HEK293 (cell line): ENCODE data around the gene CAMTA2.

Source experiments
- CTCF ChIA-PET: fragments of 350-600 bp; formaldehyde crosslinking; extraction: SDS; loops from one replicate; lab custom pipeline; 2021; ENCODE audit warnings: antibody characterized with exemption; lab: Yijun Ruan, JAX
- POLR2A ChIA-PET: fragments of 300-600 bp; formaldehyde crosslinking; extraction: SDS; loops from one replicate; lab custom pipeline; 2020; ENCODE audit warnings: antibody characterized with exemption, inconsistent platforms; lab: Yijun Ruan, JAX
- H3K27ac ChIP-seq: fragments of 200-500 bp; sonication (Bioruptor generic); 2 replicates; pipeline ENCODE4 v1.5.1; 2014; ENCODE audit warnings: low read depth, low read length, control low read depth, inconsistent platforms; ENCODE audit errors: extremely low read depth
- H3K36me3 ChIP-seq, 2 experiments: fragments of 200-500 bp in 1 of 2; sonication (Bioruptor generic) in 1 of 2; 1 replicate in 1 of 2; 2 replicates in 1 of 2; pipeline ENCODE4 v1.5.1; 2014 to 2017; ENCODE audit warnings: inconsistent platforms in 2 of 2, low read length in 2 of 2; ENCODE audit not compliant: control insufficient read depth in 2 of 2, insufficient read depth in 1 of 2
- H3K4me1 ChIP-seq: fragments of 200-500 bp; sonication (Bioruptor generic); 2 replicates; pipeline ENCODE4 v1.5.1; 2014; ENCODE audit warnings: mild to moderate bottlenecking, low read length, inconsistent platforms; ENCODE audit not compliant: control insufficient read depth, insufficient read depth
- H3K4me3 ChIP-seq: 2 replicates; pipeline ENCODE4 v1.5.1; 2011; ENCODE audit warnings: low read depth, mild to moderate bottlenecking, control low read depth, low read length, moderate library complexity
- H3K9me3 ChIP-seq: fragments of 200-500 bp; sonication (Bioruptor generic); 2 replicates; pipeline ENCODE4 v1.5.1; 2014; ENCODE audit warnings: low read depth, low read length, inconsistent platforms; ENCODE audit not compliant: control insufficient read depth, insufficient read depth
- AEBP2 ChIP-seq: fragments of 450-650 bp; formaldehyde crosslinking; IDR thresholded peaks from 2 replicates; pipeline ENCODE4 v1.5.1; 2016; ENCODE audit warnings: missing biosample characterization, missing genetic modification characterization, borderline replicate concordance
- BCL11B ChIP-seq: fragments of 450-650 bp; formaldehyde crosslinking; IDR thresholded peaks from 2 replicates; pipeline ENCODE4 v1.5.1; 2016; ENCODE audit warnings: low read depth, missing biosample characterization, missing genetic modification characterization
- KLF16 ChIP-seq: fragments of 450-650 bp; formaldehyde crosslinking; IDR thresholded peaks from 2 replicates; pipeline ENCODE4 v1.5.1; 2017; ENCODE audit warnings: missing biosample characterization, missing genetic modification characterization
- PRDM10 ChIP-seq: fragments of 450-650 bp; formaldehyde crosslinking; IDR thresholded peaks from 2 replicates; pipeline ENCODE4 v1.5.1; 2016; ENCODE audit warnings: missing biosample characterization, missing genetic modification characterization
- SP2 ChIP-seq: fragments of 450-650 bp; formaldehyde crosslinking; IDR thresholded peaks from 2 replicates; pipeline ENCODE4 v1.5.1; 2016; ENCODE audit warnings: missing biosample characterization, missing genetic modification characterization
- SP7 ChIP-seq: fragments of 450-650 bp; formaldehyde crosslinking; IDR thresholded peaks from 2 replicates; pipeline ENCODE4 v1.5.1; 2016; ENCODE audit warnings: missing biosample characterization, missing genetic modification characterization
- TRIM28 ChIP-seq: IDR thresholded peaks from 2 replicates; pipeline ENCODE4 v1.6.1; 2011; ENCODE audit warnings: low read length, control low read depth, borderline replicate concordance
- YY1 ChIP-seq: fragments of 450-650 bp; formaldehyde crosslinking; IDR thresholded peaks from 2 replicates; pipeline ENCODE4 v1.5.1; 2018; ENCODE audit warnings: missing biosample characterization, missing genetic modification characterization
- ZIC2 ChIP-seq: fragments of 450-650 bp; formaldehyde crosslinking; IDR thresholded peaks from 2 replicates; pipeline ENCODE4 v1.5.1; 2016; ENCODE audit warnings: missing biosample characterization, missing genetic modification characterization
- ZNF184 ChIP-seq: fragments of 450-650 bp; IDR thresholded peaks from 2 replicates; pipeline ENCODE4 v1.5.1; 2018; ENCODE audit warnings: missing biosample characterization, mild to moderate bottlenecking, missing genetic modification characterization
- ZNF223 ChIP-seq: fragments of 450-650 bp; formaldehyde crosslinking; IDR thresholded peaks from 2 replicates; pipeline ENCODE4 v1.5.1; 2016; ENCODE audit warnings: missing biosample characterization, missing genetic modification characterization
- ZNF335 ChIP-seq: fragments of 450-650 bp; formaldehyde crosslinking; conservative IDR thresholded peaks from 2 replicates; pipeline ENCODE4 v1.5.1; 2016; ENCODE audit warnings: missing biosample characterization, missing genetic modification characterization
- ZNF416 ChIP-seq: fragments of 450-650 bp; formaldehyde crosslinking; IDR thresholded peaks from 2 replicates; pipeline ENCODE4 v1.5.1; 2016; ENCODE audit warnings: missing biosample characterization, missing genetic modification characterization
- ZNF548 ChIP-seq: fragments of 450-650 bp; formaldehyde crosslinking; IDR thresholded peaks from 2 replicates; pipeline ENCODE4 v1.5.1; 2016; ENCODE audit warnings: missing biosample characterization, missing genetic modification characterization
- ZNF664 ChIP-seq: fragments of 450-650 bp; formaldehyde crosslinking; IDR thresholded peaks from 2 replicates; pipeline ENCODE4 v1.5.1; 2016; ENCODE audit warnings: missing biosample characterization, missing genetic modification characterization
- ZNF707 ChIP-seq: fragments of 450-650 bp; formaldehyde crosslinking; IDR thresholded peaks from 2 replicates; pipeline ENCODE4 v1.5.1; 2016; ENCODE audit warnings: missing biosample characterization, missing genetic modification characterization
- ZSCAN4 ChIP-seq: fragments of 450-650 bp; formaldehyde crosslinking; IDR thresholded peaks from 2 replicates; pipeline ENCODE4 v1.5.1; 2017; ENCODE audit warnings: missing biosample characterization, missing genetic modification characterization
- TF ChIP-seq, protein P1 (sequence below): fragments of 450-650 bp; formaldehyde crosslinking; IDR thresholded peaks from 2 replicates; pipeline ENCODE4 v1.5.1; 2016; ENCODE audit warnings: missing biosample characterization, missing genetic modification characterization
- TF ChIP-seq, protein P2 (sequence below): fragments of 450-650 bp; formaldehyde crosslinking; conservative IDR thresholded peaks from 2 replicates; pipeline ENCODE4 v1.5.1; 2016; ENCODE audit warnings: low read depth, missing biosample characterization, missing genetic modification characterization
- TF ChIP-seq, protein P3 (sequence below): fragments of 450-650 bp; formaldehyde crosslinking; IDR thresholded peaks from 2 replicates; pipeline ENCODE4 v1.5.0; 2017; ENCODE audit warnings: missing biosample characterization, missing genetic modification characterization, borderline replicate concordance

The CAMTA2 gene

GRCh38 chr17:4986951-4987766, at the start of gene CAMTA2:
Gene CAMTA2, minus strand, starts transcription at chr17:4987675. Its CDS starts 1,453 bp downstream, at chr17:4986222.
- H3K4me1 ChIP-seq = peaks cover 11% of the 10 kb centered on the region
- peak within 1 kb of the TSS; percentile 92 for H3K27ac ChIP-seq
- H3K4me3 ChIP-seq = peak within 1 kb of the TSS; percentile 78
- ChIA-PET POLR2A (interaction anchor here (0.8 to 2.3 kb wide), 10 partner anchors 9 to 191 kb away, joined by 3 to 40 read pairs (median 5); partner anchors contain the start of genes INCA1, KIF1C, PFN1 and PSMB6), CTCF (interaction anchor here (0.6 to 3.3 kb wide), 27 partner anchors 9 to 353 kb away, joined by 3 to 21 read pairs (median 4); partner anchors contain the start of genes INCA1, KIF1C and SPAG7)
- H3K36me3 ChIP-seq = peaks cover 13 to 16% of the 10 kb centered on the region in 2 experiments; a peak in 2 of 3 replicates
- no peaks in the 10 kb centered on the region for H3K9me3 ChIP-seq
- TF ChIP-seq ZIC2 (tag by site-specific recombination) (peak; percentile 88), ZNF335 (tag by site-specific recombination) (peak; percentile 99), PRDM10 (tag by site-specific recombination) (peak; percentile 77), ZNF416 (tag by site-specific recombination) (no peak), TRIM28 (no peak), SP7 (tag by site-specific recombination) (peak; percentile 78), SP2 (tag by site-specific recombination) (peak; percentile 48), ZNF184 (tag by site-specific recombination) (0 out of 2 replicates have a peak, but pooled peaks have one; percentile 52), ZSCAN4 (no peak), ZNF664 (tag by site-specific recombination) (no peak), AEBP2 (tag by site-specific recombination) (no peak), KLF16 (tag by site-specific recombination) (peak; percentile 85; the same call in 1 of the 2 replicates), BCL11B (peak; percentile 66; the same call in 1 of the 2 replicates), YY1 (peak; percentile 88), ZNF223 (no peak), ZNF548 (no peak), ZNF707 (tag by site-specific recombination) (no peak)
- TF ChIP-seq, protein P1, sequence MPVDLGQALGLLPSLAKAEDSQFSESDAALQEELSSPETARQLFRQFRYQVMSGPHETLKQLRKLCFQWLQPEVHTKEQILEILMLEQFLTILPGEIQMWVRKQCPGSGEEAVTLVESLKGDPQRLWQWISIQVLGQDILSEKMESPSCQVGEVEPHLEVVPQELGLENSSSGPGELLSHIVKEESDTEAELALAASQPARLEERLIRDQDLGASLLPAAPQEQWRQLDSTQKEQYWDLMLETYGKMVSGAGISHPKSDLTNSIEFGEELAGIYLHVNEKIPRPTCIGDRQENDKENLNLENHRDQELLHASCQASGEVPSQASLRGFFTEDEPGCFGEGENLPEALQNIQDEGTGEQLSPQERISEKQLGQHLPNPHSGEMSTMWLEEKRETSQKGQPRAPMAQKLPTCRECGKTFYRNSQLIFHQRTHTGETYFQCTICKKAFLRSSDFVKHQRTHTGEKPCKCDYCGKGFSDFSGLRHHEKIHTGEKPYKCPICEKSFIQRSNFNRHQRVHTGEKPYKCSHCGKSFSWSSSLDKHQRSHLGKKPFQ = no peak
- TF ChIP-seq, protein P2, sequence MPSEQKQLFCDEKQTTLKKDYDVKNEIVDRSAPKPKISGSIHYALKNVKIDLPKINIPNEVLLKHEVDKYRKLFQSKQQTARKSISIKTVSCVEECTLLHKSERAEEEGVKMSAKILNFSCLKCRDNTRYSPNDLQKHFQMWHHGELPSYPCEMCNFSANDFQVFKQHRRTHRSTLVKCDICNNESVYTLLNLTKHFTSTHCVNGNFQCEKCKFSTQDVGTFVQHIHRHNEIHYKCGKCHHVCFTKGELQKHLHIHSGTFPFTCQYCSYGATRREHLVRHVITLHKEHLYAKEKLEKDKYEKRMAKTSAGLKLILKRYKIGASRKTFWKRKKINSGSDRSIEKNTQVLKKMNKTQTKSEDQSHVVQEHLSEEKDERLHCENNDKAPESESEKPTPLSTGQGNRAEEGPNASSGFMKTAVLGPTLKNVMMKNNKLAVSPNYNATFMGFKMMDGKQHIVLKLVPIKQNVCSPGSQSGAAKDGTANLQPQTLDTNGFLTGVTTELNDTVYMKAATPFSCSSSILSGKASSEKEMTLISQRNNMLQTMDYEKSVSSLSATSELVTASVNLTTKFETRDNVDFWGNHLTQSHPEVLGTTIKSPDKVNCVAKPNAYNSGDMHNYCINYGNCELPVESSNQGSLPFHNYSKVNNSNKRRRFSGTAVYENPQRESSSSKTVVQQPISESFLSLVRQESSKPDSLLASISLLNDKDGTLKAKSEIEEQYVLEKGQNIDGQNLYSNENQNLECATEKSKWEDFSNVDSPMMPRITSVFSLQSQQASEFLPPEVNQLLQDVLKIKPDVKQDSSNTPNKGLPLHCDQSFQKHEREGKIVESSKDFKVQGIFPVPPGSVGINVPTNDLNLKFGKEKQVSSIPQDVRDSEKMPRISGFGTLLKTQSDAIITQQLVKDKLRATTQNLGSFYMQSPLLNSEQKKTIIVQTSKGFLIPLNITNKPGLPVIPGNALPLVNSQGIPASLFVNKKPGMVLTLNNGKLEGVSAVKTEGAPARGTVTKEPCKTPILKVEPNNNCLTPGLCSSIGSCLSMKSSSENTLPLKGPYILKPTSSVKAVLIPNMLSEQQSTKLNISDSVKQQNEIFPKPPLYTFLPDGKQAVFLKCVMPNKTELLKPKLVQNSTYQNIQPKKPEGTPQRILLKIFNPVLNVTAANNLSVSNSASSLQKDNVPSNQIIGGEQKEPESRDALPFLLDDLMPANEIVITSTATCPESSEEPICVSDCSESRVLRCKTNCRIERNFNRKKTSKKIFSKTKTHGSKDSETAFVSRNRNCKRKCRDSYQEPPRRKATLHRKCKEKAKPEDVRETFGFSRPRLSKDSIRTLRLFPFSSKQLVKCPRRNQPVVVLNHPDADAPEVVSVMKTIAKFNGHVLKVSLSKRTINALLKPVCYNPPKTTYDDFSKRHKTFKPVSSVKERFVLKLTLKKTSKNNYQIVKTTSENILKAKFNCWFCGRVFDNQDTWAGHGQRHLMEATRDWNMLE (tag by site-specific recombination) = peak; percentile 32
- TF ChIP-seq, protein P3, sequence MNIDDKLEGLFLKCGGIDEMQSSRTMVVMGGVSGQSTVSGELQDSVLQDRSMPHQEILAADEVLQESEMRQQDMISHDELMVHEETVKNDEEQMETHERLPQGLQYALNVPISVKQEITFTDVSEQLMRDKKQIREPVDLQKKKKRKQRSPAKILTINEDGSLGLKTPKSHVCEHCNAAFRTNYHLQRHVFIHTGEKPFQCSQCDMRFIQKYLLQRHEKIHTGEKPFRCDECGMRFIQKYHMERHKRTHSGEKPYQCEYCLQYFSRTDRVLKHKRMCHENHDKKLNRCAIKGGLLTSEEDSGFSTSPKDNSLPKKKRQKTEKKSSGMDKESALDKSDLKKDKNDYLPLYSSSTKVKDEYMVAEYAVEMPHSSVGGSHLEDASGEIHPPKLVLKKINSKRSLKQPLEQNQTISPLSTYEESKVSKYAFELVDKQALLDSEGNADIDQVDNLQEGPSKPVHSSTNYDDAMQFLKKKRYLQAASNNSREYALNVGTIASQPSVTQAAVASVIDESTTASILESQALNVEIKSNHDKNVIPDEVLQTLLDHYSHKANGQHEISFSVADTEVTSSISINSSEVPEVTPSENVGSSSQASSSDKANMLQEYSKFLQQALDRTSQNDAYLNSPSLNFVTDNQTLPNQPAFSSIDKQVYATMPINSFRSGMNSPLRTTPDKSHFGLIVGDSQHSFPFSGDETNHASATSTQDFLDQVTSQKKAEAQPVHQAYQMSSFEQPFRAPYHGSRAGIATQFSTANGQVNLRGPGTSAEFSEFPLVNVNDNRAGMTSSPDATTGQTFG = 0 out of 2 replicates have a peak, but pooled peaks have one; percentile 43
